H9 (cell line): Measurements from ENCODE around the gene SMTNL2. TPM values are rescaled to one million over a fixed set of nuclear protein-coding genes. Genes with fewer than 3 reads are reported as not detected.

Experiments used
- DNase-seq: peaks from one replicate; pipeline ENCODE4 v3.0.0-alpha.2; 2017
- H2AFZ ChIP-seq: one replicate; pipeline ENCODE4 v1.6.1; 2013; ENCODE audit warnings: mild to moderate bottlenecking, low read length, control low read depth, moderate library complexity
- H2AK5ac ChIP-seq: 2 replicates; pipeline ENCODE4 v1.6.1; 2013; ENCODE audit warnings: low read length, control low read depth, mixed read lengths; ENCODE audit not compliant: insufficient read length
- H2BK120ac ChIP-seq: one replicate; pipeline ENCODE4 v1.6.1; 2013; ENCODE audit warnings: low read depth, mild to moderate bottlenecking, low read length, control low read depth, inconsistent platforms; ENCODE audit not compliant: poor library complexity, severe bottlenecking
- H2BK12ac ChIP-seq: 2 replicates; pipeline ENCODE4 v1.6.1; 2013; ENCODE audit warnings: low read length, control low read depth, mixed read lengths, low read depth; ENCODE audit not compliant: insufficient read length
- H2BK15ac ChIP-seq: 2 replicates; pipeline ENCODE4 v1.6.1; 2013; ENCODE audit warnings: low read depth, low read length, control low read depth
- H2BK20ac ChIP-seq: one replicate; pipeline ENCODE4 v1.6.1; 2013; ENCODE audit warnings: low read depth, mild to moderate bottlenecking, low read length, control low read depth, inconsistent platforms; ENCODE audit not compliant: poor library complexity, severe bottlenecking
- H2BK5ac ChIP-seq: 2 replicates; pipeline ENCODE4 v1.6.1; 2013; ENCODE audit warnings: low read length, control low read depth, mixed read lengths; ENCODE audit not compliant: insufficient read length
- H3K14ac ChIP-seq: 2 replicates; pipeline ENCODE4 v1.6.1; 2013; ENCODE audit warnings: low read length, control low read depth; ENCODE audit not compliant: insufficient read depth
- H3K18ac ChIP-seq: 2 replicates; pipeline ENCODE4 v1.6.1; 2013; ENCODE audit warnings: low read depth, mild to moderate bottlenecking, mixed read lengths, low read length, control low read depth; ENCODE audit not compliant: insufficient read length
- H3K23ac ChIP-seq: 2 replicates; pipeline ENCODE4 v1.6.1; 2013; ENCODE audit warnings: low read length, control low read depth, mixed read lengths, low read depth; ENCODE audit not compliant: insufficient read length
- H3K23me2 ChIP-seq: 2 replicates; pipeline ENCODE4 v1.6.1; 2013; ENCODE audit warnings: low read depth, mild to moderate bottlenecking, mixed read lengths, low read length, control low read depth; ENCODE audit not compliant: insufficient read length, poor library complexity, severe bottlenecking
- H3K27ac ChIP-seq: 2 replicates; pipeline ENCODE4 v1.5.1; 2013; ENCODE audit warnings: low read length, control low read depth, mixed read lengths, low read depth; ENCODE audit not compliant: insufficient read length
- H3K27me3 ChIP-seq: 2 replicates; pipeline ENCODE4 v1.6.1; 2013; ENCODE audit warnings: low read length, control low read depth, inconsistent platforms; ENCODE audit not compliant: insufficient read depth
- H3K4ac ChIP-seq: 2 replicates; pipeline ENCODE4 v1.6.1; 2013; ENCODE audit warnings: low read depth, mild to moderate bottlenecking, control low read depth, inconsistent platforms, low read length, moderate library complexity
- H3K4me1 ChIP-seq: 2 replicates; pipeline ENCODE4 v1.6.1; 2013; ENCODE audit warnings: low read length, control low read depth, inconsistent platforms; ENCODE audit not compliant: insufficient read depth
- H3K4me2 ChIP-seq: 2 replicates; pipeline ENCODE4 v1.6.1; 2013; ENCODE audit warnings: low read length, control low read depth, mixed read lengths; ENCODE audit not compliant: insufficient read length, insufficient read depth
- H3K56ac ChIP-seq: 2 replicates; pipeline ENCODE4 v1.6.1; 2013; ENCODE audit warnings: low read depth, mild to moderate bottlenecking, mixed read lengths, low read length, control low read depth; ENCODE audit not compliant: insufficient read length
- H3K79me1 ChIP-seq: 2 replicates; pipeline ENCODE4 v1.6.1; 2013; ENCODE audit warnings: low read depth, mild to moderate bottlenecking, moderate library complexity, low read length, control low read depth, inconsistent platforms; ENCODE audit not compliant: insufficient read depth, poor library complexity, severe bottlenecking
- H3K79me2 ChIP-seq: 2 replicates; pipeline ENCODE4 v1.6.1; 2013; ENCODE audit warnings: low read length, control low read depth, inconsistent platforms; ENCODE audit not compliant: insufficient read depth
- H3K9ac ChIP-seq: 2 replicates; pipeline ENCODE4 v1.6.1; 2013; ENCODE audit warnings: low read length, control low read depth, mixed read lengths; ENCODE audit not compliant: insufficient read length; ENCODE audit errors: extremely low read depth
- H3K9me3 ChIP-seq: one replicate; pipeline ENCODE4 v1.6.1; 2013; ENCODE audit warnings: low read depth, low read length, inconsistent platforms; ENCODE audit not compliant: control insufficient read depth
- H3T11ph ChIP-seq: one replicate; pipeline ENCODE4 v1.6.1; 2013; ENCODE audit warnings: mild to moderate bottlenecking, low read length, control low read depth, inconsistent platforms
- H4K20me1 ChIP-seq: one replicate; pipeline ENCODE4 v1.6.1; 2013; ENCODE audit not compliant: control insufficient read depth, insufficient read length, insufficient read depth
- H4K5ac ChIP-seq: 2 replicates; pipeline ENCODE4 v1.6.1; 2013; ENCODE audit warnings: low read depth, mild to moderate bottlenecking, mixed read lengths, low read length, control low read depth; ENCODE audit not compliant: insufficient read length
- H4K8ac ChIP-seq: replicated peaks from 2 replicates; pipeline ENCODE4 v1.6.1; 2013; ENCODE audit warnings: low read length, control low read depth, mixed read lengths, low read depth; ENCODE audit not compliant: insufficient read length
- H4K91ac ChIP-seq: 2 replicates; pipeline ENCODE4 v1.6.1; 2013; ENCODE audit warnings: low read depth, mild to moderate bottlenecking, moderate library complexity, mixed read lengths, low read length, control low read depth; ENCODE audit not compliant: insufficient read length
- H3K27ac Mint-ChIP-seq, 3 experiments: 2 replicates in 2 of 3; 3 replicates in 1 of 3; pipeline ENCODE4 v1.8.0; 2020 to 2021; ENCODE audit warnings: mixed read lengths in 3 of 3, mild to moderate bottlenecking in 1 of 3, moderate library complexity in 1 of 3
- H3K27me3 Mint-ChIP-seq: 2 replicates; pipeline ENCODE4 v1.8.0; 2021; ENCODE audit warnings: low read depth, mild to moderate bottlenecking, moderate library complexity, mixed read lengths
- H3K36me3 Mint-ChIP-seq, 3 experiments: 2 replicates in 2 of 3; 3 replicates in 1 of 3; pipeline ENCODE4 v1.8.0; 2020 to 2021; ENCODE audit warnings: low read depth in 3 of 3, mixed read lengths in 3 of 3; ENCODE audit not compliant: insufficient read depth in 1 of 3
- H3K4me1 Mint-ChIP-seq, 2 experiments: 2 replicates each; pipeline ENCODE4 v1.8.0; 2020; ENCODE audit warnings: mixed read lengths in 2 of 2
- H3K4me3 Mint-ChIP-seq, 2 experiments: 2 replicates in 1 of 2; 3 replicates in 1 of 2; pipeline ENCODE4 v1.8.0; 2020 to 2021; ENCODE audit warnings: mild to moderate bottlenecking in 2 of 2, mixed read lengths in 2 of 2, moderate library complexity in 1 of 2
- H3K9me3 Mint-ChIP-seq, 2 experiments: 2 replicates in 1 of 2; 3 replicates in 1 of 2; pipeline ENCODE4 v1.8.0; 2020; ENCODE audit warnings: mild to moderate bottlenecking in 2 of 2, mixed read lengths in 2 of 2, moderate library complexity in 1 of 2
- WGBS: extraction: QIAGEN DNeasy Blood & Tissue Kit; methylation state at CpG from one replicate; pipeline ENCODE4 v1.1.7; 2013; ENCODE audit warnings: missing lambda C conversion rate, low lambda C conversion rate, mixed read lengths; ENCODE audit not compliant: insufficient read length; ENCODE audit errors: extremely low coverage; 5-methylcytosine and 5-hydroxymethylcytosine counted together
- total RNA-seq: library from RNA; stranded (reverse); gene quantifications from 2 replicates; pipeline ENCODE4 v1.2.1, GENCODE V29; 2021
- TF ChIP-seq, protein P1 (sequence below): fragments of 200-600 bp; sonication (generic); conservative IDR thresholded peaks from 3 replicates; pipeline ENCODE4 v1.8.0; 2021; ENCODE audit warnings: antibody characterized with exemption, mild to moderate bottlenecking

The SMTNL2 gene
- total RNA-seq, 1 experiment from 2014 or later = 0.77 TPM

DNA sequence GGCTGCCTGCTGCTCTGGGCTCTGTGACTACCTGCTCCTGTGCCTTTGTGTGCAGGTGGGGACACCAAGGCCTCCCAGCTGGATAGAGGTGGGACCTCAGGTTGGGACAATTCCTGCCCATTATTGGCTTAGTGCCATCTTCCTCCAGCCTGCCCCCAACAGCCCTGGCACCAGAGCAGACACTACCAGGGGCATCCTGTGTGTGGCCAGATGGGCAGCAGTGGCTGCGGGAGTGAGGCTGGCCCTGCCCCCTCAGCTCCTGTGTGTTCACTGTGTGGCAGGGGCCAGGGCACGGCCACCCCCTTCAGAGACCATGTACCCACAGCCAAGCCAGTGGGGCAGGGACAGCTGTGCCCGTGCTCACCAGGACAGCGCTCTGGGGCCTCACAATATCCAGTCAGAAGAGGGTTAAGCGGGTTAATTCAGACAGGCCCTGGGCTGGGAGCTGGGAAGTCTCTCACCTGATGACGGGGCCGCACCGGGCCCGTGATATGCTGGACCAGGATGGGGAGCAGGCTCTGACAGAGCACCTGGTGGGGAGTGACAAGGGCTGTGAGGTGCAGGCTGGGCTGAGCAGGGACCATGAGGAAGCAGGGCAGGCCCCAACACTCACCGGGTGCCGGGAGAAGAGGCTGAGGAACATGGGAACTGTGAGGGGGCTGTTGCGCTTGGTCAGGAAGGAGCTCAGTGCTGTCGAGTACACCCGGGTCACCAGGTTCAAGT, 42.2 kb upstream of the SMTNL2 start:
- no peak overlapping the region; a peak in 1 of 7 replicates for H3K27ac Mint-ChIP-seq
- H3K9me3 Mint-ChIP-seq = no peaks in the 10 kb centered on the region
- H3K4me3 Mint-ChIP-seq = no peak overlapping the region
- H3K27me3 ChIP-seq = no peaks in the 10 kb centered on the region
- no peaks in the 10 kb centered on the region for H3K79me2 ChIP-seq
- no peak overlapping the region for H3K18ac ChIP-seq
- H3K9me3 ChIP-seq = no peaks in the 10 kb centered on the region
- no peaks in the 10 kb centered on the region for H3K4me1 ChIP-seq
- H3K4me2 ChIP-seq = no peak overlapping the region
- no peak overlapping the region for H3K56ac ChIP-seq
- no peak overlapping the region for H4K91ac ChIP-seq
- DNase-seq = no peak
- H4K5ac ChIP-seq = no peak overlapping the region
- no peak overlapping the region for H2BK120ac ChIP-seq
- no peaks in the 10 kb centered on the region for H3K23me2 ChIP-seq
- H3K79me1 ChIP-seq = no peaks in the 10 kb centered on the region
- no peaks in the 10 kb centered on the region; the same call in 1 of the 2 replicates for H3K27me3 Mint-ChIP-seq
- H2BK20ac ChIP-seq = no peak overlapping the region
- no peak overlapping the region for H2AK5ac ChIP-seq
- H3K23ac ChIP-seq = no peak overlapping the region
- TF ChIP-seq, protein P1, sequence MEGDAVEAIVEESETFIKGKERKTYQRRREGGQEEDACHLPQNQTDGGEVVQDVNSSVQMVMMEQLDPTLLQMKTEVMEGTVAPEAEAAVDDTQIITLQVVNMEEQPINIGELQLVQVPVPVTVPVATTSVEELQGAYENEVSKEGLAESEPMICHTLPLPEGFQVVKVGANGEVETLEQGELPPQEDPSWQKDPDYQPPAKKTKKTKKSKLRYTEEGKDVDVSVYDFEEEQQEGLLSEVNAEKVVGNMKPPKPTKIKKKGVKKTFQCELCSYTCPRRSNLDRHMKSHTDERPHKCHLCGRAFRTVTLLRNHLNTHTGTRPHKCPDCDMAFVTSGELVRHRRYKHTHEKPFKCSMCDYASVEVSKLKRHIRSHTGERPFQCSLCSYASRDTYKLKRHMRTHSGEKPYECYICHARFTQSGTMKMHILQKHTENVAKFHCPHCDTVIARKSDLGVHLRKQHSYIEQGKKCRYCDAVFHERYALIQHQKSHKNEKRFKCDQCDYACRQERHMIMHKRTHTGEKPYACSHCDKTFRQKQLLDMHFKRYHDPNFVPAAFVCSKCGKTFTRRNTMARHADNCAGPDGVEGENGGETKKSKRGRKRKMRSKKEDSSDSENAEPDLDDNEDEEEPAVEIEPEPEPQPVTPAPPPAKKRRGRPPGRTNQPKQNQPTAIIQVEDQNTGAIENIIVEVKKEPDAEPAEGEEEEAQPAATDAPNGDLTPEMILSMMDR = no peak
- WGBS = no CpG with 5 or more reads among the region's 14 CpGs
- no peak overlapping the region for H2AFZ ChIP-seq
- no peak overlapping the region for H2BK12ac ChIP-seq
- H3K36me3 Mint-ChIP-seq = peaks cover 28 to 84% (median 59%) of the 10 kb centered on the region in 3 experiments
- no peak overlapping the region for H3T11ph ChIP-seq
- H2BK15ac ChIP-seq = no peak overlapping the region
- H3K4me1 Mint-ChIP-seq = peaks cover under 1% of the 10 kb centered on the region in 2 experiments
- H3K27ac ChIP-seq = no peak overlapping the region
- H3K9ac ChIP-seq = no peak overlapping the region
- no peak overlapping the region for H3K14ac ChIP-seq
- H4K20me1 ChIP-seq = peaks cover 4% of the 10 kb centered on the region
- H4K8ac ChIP-seq = no peak overlapping the region
- H2BK5ac ChIP-seq = no peak overlapping the region
- H3K4ac ChIP-seq = no peak overlapping the region
